H1 (cell line): ENCODE data around the gene CCDC28B. TPM values are rescaled to one million over a fixed set of nuclear protein-coding genes. Genes with fewer than 3 reads are reported as not detected.

Experiments
- polyA plus RNA-seq, 7 experiments: library from polyadenylated mRNA; depleted of rRNA in 3 of 7; stranded (reverse) in 5 of 7; unstranded in 2 of 7; fragments of >200 nt in 5 of 7; fragments of 200-250 nt in 2 of 7; gene quantifications; 1 replicate in 5 of 7; 2 replicates in 1 of 7; 4 replicates in 1 of 7; pipeline versions ENCODE4 v1.2.1 to v1.2.3, GENCODE V29; 2011 to 2013; ENCODE audit warnings: missing spikeins in 2 of 7, mixed read lengths in 2 of 7
- total RNA-seq: library from RNA; stranded (reverse); fragmentation: NEBNext Ultra II Directional; extraction: Animal tissue kit (Norgen Biotek cat#: 25700); gene quantifications from 2 replicates; pipeline ENCODE4 v1.2.1, GENCODE V29; 2021
- TF ChIP-seq, protein P1 (sequence below): IDR thresholded peaks from 2 replicates; pipeline ENCODE4 v1.6.1; 2012; ENCODE audit warnings: inconsistent platforms

CCDC28B gene
- total and polyA plus RNA-seq, 2 of the 8 experiments (the other 6 are each of a cell fraction or from before 2014, with no cell fraction given) = 16.7 to 17.1 TPM

DNA sequence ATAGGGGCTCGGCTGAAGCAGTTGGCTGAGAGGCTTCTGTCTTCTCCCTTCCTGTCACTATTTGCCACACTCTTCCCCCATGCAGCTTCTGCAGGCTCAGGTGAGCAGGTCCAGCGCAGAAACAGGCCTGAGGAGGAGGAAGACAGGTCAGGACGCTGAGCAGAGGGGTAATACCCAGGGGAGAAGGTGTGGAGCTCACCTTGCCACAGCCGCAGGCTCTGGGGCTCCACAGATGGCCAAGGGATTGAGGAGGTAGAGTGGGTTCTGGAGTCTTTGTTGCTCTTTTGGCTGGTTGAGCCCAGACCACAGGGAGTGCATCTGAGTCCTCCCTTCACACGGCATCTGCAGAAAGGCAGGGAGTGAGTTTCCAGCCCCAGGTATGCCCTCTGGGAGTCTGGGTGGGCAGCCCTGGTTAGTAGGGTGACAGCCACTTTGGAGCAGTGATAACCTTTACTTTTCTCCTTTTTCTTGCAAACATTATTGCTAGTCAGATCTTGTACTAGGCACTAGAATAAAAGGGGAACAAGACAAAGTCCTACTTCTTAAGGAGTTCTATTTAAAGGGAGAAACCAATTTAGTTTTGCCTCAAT, 31.5 kb downstream of the CCDC28B start (continued):
- TF ChIP-seq, protein P1, sequence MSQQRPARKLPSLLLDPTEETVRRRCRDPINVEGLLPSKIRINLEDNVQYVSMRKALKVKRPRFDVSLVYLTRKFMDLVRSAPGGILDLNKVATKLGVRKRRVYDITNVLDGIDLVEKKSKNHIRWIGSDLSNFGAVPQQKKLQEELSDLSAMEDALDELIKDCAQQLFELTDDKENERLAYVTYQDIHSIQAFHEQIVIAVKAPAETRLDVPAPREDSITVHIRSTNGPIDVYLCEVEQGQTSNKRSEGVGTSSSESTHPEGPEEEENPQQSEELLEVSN = no peak
